Measurements from ENCODE around the gene SLC30A2. TPM values are rescaled to one million over a fixed set of nuclear protein-coding genes. Genes with fewer than 3 reads are reported as not detected.

Gene SLC30A2
- total and polyA plus RNA-seq, 2 experiments from 2014 or later = 0.07 TPM; not detected in 1

- H3K4me3 Mint-ChIP-seq = no peak overlapping the region
Observed at GRCh38 chr1:25992689-25993171, 53.2 kb downstream of the SLC30A2 start.

More at GRCh38 chr1:25992689-25993171, 53.2 kb downstream of the SLC30A2 start:
- H3K36me3 Mint-ChIP-seq (ENCODE audit: low read depth) = no peaks in the 10 kb centered on the region
- no peak for TF ChIP-seq STAT1 (IDR thresholded peaks at IDR 0.05; ENCODE audit: unreplicated experiment)
- TF ChIP-seq REST (IDR thresholded peaks at IDR 0.05; ENCODE audit: unreplicated experiment) = no peak
- no peak for TF ChIP-seq ZNF331 (CRISPR knock-in tag; IDR thresholded peaks at IDR 0.05; ENCODE audit: low read depth)
- no peak for TF ChIP-seq CTCF (conservative IDR thresholded peaks at IDR 0.05; ENCODE audit: low read depth in 2 of 2)
- no peak for TF ChIP-seq CREB1 (CRISPR knock-in tag; IDR thresholded peaks at IDR 0.05; ENCODE audit: low read depth)
- no peak for TF ChIP-seq NANOG (IDR thresholded peaks at IDR 0.05; ENCODE audit: borderline replicate concordance)
- no peak for TF ChIP-seq EZH2 (IDR thresholded peaks at IDR 0.05; ENCODE audit: low read depth, unreplicated experiment)
- TF ChIP-seq POLR2AphosphoS5 (IDR thresholded peaks at IDR 0.05; ENCODE audit: low read depth) = no peak
- no peak for TF ChIP-seq ZNF114 (CRISPR knock-in tag; IDR thresholded peaks at IDR 0.05)
- no peak for TF ChIP-seq ZNF462 (CRISPR knock-in tag; IDR thresholded peaks at IDR 0.05)
- no peak for TF ChIP-seq JUNB (IDR thresholded peaks at IDR 0.05; ENCODE audit: unreplicated experiment)
- TF ChIP-seq EZH2phosphoT487 (IDR thresholded peaks at IDR 0.05; ENCODE audit: unreplicated experiment) = no peak
- no peak for TF ChIP-seq ETS1 (IDR thresholded peaks at IDR 0.05)
- H3K4me3 ChIP-seq = no peak overlapping the region
- no peaks in the 10 kb centered on the region for H3K36me3 ChIP-seq (ENCODE audit: insufficient read depth)
- H3K4me2 ChIP-seq = no peak overlapping the region
- H3K27me3 ChIP-seq (ENCODE audit: insufficient read depth) = no peaks in the 10 kb centered on the region
- H3K4me1 Mint-ChIP-seq = peaks cover 21% of the 10 kb centered on the region
- no peak overlapping the region for H3K27ac ChIP-seq (ENCODE audit: low read depth)
- H3K27me3 Mint-ChIP-seq (ENCODE audit: insufficient read depth, low read depth, poor library complexity) = peaks cover 4% of the 10 kb centered on the region
- H3F3A ChIP-seq (replicated peaks; ENCODE audit: low read depth) = no peaks in the 10 kb centered on the region
- H3K9me3 Mint-ChIP-seq = no peaks in the 10 kb centered on the region
- peaks cover 7% of the 10 kb centered on the region; the same call in 1 of the 2 replicates for H3K4me1 ChIP-seq (ENCODE audit: insufficient read depth)
- H3K79me2 ChIP-seq (replicated peaks; ENCODE audit: insufficient read depth) = no peaks in the 10 kb centered on the region
- H3K27ac Mint-ChIP-seq = no peak overlapping the region
- ATAC-seq (no peak), DNase-seq (ENCODE audit: low spot score) (no peak)
- H2AFZ ChIP-seq = no peak overlapping the region
- no peaks in the 10 kb centered on the region for H3K9me2 ChIP-seq (ENCODE audit: insufficient read depth)
- no peaks in the 10 kb centered on the region for H4K20me1 ChIP-seq (replicated peaks; ENCODE audit: insufficient read depth)
